ENCODE data around the gene GCN1. TPM values are rescaled to one million over a fixed set of nuclear protein-coding genes. Genes with fewer than 3 reads are reported as not detected.

Gene GCN1
- polyA plus RNA-seq, 1 experiment, result 59.7 TPM

- no peak for DNase-seq (ENCODE audit: low read depth)
- ChIA-PET POLR2A (no interaction called here), CTCF (interaction anchor here (0.7 kb wide), 1 partner anchor 13 kb away, joined by 3 read pairs; no protein-coding TSS in a partner anchor)
- TF ChIP-seq, protein P1, sequence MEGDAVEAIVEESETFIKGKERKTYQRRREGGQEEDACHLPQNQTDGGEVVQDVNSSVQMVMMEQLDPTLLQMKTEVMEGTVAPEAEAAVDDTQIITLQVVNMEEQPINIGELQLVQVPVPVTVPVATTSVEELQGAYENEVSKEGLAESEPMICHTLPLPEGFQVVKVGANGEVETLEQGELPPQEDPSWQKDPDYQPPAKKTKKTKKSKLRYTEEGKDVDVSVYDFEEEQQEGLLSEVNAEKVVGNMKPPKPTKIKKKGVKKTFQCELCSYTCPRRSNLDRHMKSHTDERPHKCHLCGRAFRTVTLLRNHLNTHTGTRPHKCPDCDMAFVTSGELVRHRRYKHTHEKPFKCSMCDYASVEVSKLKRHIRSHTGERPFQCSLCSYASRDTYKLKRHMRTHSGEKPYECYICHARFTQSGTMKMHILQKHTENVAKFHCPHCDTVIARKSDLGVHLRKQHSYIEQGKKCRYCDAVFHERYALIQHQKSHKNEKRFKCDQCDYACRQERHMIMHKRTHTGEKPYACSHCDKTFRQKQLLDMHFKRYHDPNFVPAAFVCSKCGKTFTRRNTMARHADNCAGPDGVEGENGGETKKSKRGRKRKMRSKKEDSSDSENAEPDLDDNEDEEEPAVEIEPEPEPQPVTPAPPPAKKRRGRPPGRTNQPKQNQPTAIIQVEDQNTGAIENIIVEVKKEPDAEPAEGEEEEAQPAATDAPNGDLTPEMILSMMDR (IDR thresholded peaks at IDR 0.05; ENCODE audit: insufficient read depth, low read depth, low read length), result no peak
- Histone ChIP-seq H3K4me3 (ENCODE audit: low read depth, low read length) (no peak overlapping the region), H3K36me3 (ENCODE audit: control insufficient read depth, insufficient read depth, low read length) (peaks cover 66% of the 10 kb centered on the region), H3K27me3 (ENCODE audit: control insufficient read depth, insufficient read depth, low read length) (no peaks in the 10 kb centered on the region)
These were observed 61.6 kb downstream of the GCN1 start for GRCh38 chr12:120132863-120133385.

DNA sequence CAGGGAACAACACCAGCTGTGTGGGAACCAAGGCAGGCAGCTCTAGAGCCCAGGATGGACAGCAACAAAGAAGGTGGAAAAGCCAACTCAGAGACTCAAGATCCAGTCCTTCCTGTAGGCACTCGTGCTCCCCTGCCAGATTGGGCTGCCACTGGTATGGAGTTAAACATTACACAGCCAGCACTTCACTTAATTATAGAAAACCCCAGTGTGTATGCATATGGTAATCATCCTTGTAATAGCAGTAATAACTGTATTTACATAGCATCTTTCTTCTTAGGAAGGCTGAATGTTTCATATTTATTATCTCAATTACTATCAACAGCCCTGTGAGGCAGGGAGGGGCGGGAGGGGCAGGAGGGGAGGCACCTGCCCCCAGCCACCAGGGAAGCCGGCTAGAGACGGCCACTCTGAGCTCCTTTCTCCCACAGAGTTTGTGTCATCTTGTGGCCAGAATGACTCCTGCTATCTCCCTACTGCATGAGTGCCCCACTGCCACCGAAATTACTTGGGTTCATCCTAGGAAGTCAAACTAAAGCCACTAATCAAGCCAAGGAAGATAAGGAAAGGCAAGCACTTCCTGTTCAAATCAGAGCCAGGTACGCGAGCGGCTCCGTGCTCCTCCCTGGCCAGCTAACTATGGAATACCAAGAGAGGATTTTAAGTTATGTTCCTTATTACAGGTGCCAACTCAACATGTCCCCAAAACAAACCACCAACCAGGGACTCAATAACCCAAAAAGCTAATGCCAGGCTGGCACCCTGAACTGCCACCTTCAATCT lies 62.3 kb downstream of the GCN1 start:
- TF ChIP-seq, protein P1 (IDR thresholded peaks at IDR 0.05; ENCODE audit: insufficient read depth, low read depth, low read length), result no peak
- H3K27me3 ChIP-seq (ENCODE audit: control insufficient read depth, insufficient read depth, low read length), result no peaks in the 10 kb centered on the region
- ChIA-PET POLR2A (no interaction called here), CTCF (no interaction called here)
- DNase-seq (ENCODE audit: low read depth), result no peak
- peaks cover 62% of the 10 kb centered on the region for H3K36me3 ChIP-seq (ENCODE audit: control insufficient read depth, insufficient read depth, low read length)
- no peak overlapping the region for H3K4me3 ChIP-seq (ENCODE audit: low read depth, low read length)

GRCh38 chr12:120131116-120131515 lies 63.4 kb downstream of the GCN1 start:
- Histone ChIP-seq H3K36me3 (ENCODE audit: control insufficient read depth, insufficient read depth, low read length) (peaks cover 53% of the 10 kb centered on the region), H3K4me3 (ENCODE audit: low read depth, low read length) (no peak overlapping the region), H3K27me3 (ENCODE audit: control insufficient read depth, insufficient read depth, low read length) (no peaks in the 10 kb centered on the region)
- ChIA-PET POLR2A (interaction anchor here (0.6 kb wide), 1 partner anchor 324 kb away, joined by 6 read pairs; no protein-coding TSS in a partner anchor), CTCF (no interaction called here)
- TF ChIP-seq, protein P1 (IDR thresholded peaks at IDR 0.05; ENCODE audit: insufficient read depth, low read depth, low read length), result no peak
- no peak for DNase-seq (ENCODE audit: low read depth)

GRCh38 chr12:120130011-120130410 lies 64.5 kb downstream of the GCN1 start:
- TF ChIP-seq, protein P1 (IDR thresholded peaks at IDR 0.05; ENCODE audit: insufficient read depth, low read depth, low read length), result no peak
- ChIA-PET CTCF (no interaction called here), POLR2A (no interaction called here)
- Histone ChIP-seq H3K4me3 (ENCODE audit: low read depth, low read length) (no peak overlapping the region), H3K27me3 (ENCODE audit: control insufficient read depth, insufficient read depth, low read length) (no peaks in the 10 kb centered on the region), H3K36me3 (ENCODE audit: control insufficient read depth, insufficient read depth, low read length) (peaks cover 51% of the 10 kb centered on the region)
- DNase-seq (ENCODE audit: low read depth), result no peak

DNA sequence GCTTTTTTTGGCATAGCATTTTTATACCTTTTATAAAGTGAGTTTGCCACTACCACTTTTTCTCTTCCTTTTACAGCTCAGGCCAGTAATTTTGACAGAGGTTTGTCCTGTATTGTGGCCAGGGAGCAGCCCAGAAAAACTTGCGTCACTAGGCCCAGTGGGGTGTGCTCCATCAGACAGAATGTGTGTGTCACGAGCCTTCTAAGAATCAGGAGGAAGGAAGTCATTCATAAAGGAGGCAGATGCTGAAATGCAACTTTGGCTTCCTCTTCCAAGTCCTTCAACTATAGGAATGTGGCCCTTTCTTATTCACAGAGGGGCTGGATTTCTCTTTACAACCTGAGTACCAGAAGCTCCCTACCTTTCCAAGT lies 67.9 kb downstream of the GCN1 start:
- H3K36me3 ChIP-seq (ENCODE audit: control insufficient read depth, insufficient read depth, low read length), result peaks cover 28% of the 10 kb centered on the region
- H3K27me3 ChIP-seq (ENCODE audit: control insufficient read depth, insufficient read depth, low read length), result no peaks in the 10 kb centered on the region
- CTCF ChIA-PET, result no interaction called here
- TF ChIP-seq, protein P1 (IDR thresholded peaks at IDR 0.05; ENCODE audit: insufficient read depth, low read depth, low read length), result no peak
- POLR2A ChIA-PET, result no interaction called here
- DNase-seq (ENCODE audit: low read depth), result no peak
- no peak overlapping the region for H3K4me3 ChIP-seq (ENCODE audit: low read depth, low read length)

Measured in BJ (cell line).